Natural killer cell (primary cell): ENCODE data around the gene SLC38A3. TPM values are rescaled to one million over a fixed set of nuclear protein-coding genes. Genes with fewer than 3 reads are reported as not detected.
A peak's percentile ranks its signal among the peaks of the same experiment; 100 is the strongest.
"Not testable (repeated sequence)": the region's sequence is repeated elsewhere in the genome, so short reads cannot be mapped to it uniquely, and the experiment has no call there.

Source experiments
- ATAC-seq, 3 donors: fragments of 150-1000 bp in 2 of 3; fragments of 200-7000 bp in 1 of 3; cut with Tn5 transposase; 1 replicate in 1 of 3; 2 replicates in 2 of 3; pipeline ENCODE4 v1.10.0; 2021; ENCODE audit warnings: mild to moderate bottlenecking in 2 of 3, moderate library complexity in 2 of 3
- DNase-seq, 2 donors: peaks; one replicate each; pipeline versions ENCODE4 v3.0.0 to v3.0.0-alpha.2; 2013 to 2021; ENCODE audit warnings: mixed read lengths in 1 of 2
- H3K27ac ChIP-seq: one replicate; pipeline ENCODE4 v1.5.1; 2013; ENCODE audit warnings: mild to moderate bottlenecking, low read length
- H3K27me3 ChIP-seq: one replicate; pipeline ENCODE4 v1.6.1; 2013; ENCODE audit warnings: low read length; ENCODE audit not compliant: control insufficient read depth, insufficient read depth
- H3K36me3 ChIP-seq: one replicate; pipeline ENCODE4 v1.6.1; 2013; ENCODE audit warnings: low read length; ENCODE audit not compliant: control insufficient read depth, insufficient read depth
- H3K4me1 ChIP-seq: one replicate; pipeline ENCODE4 v1.6.1; 2013; ENCODE audit warnings: low read length; ENCODE audit not compliant: control insufficient read depth, insufficient read depth
- H3K4me3 ChIP-seq: one replicate; pipeline ENCODE4 v1.5.1; 2013; ENCODE audit warnings: low read length
- H3K9me3 ChIP-seq: one replicate; pipeline ENCODE4 v1.6.1; 2013; ENCODE audit warnings: low read length; ENCODE audit not compliant: control insufficient read depth, insufficient read depth
- H3K27ac Mint-ChIP-seq, 2 donors: one replicate each; pipeline ENCODE4 v1.8.0; 2022; ENCODE audit warnings: mild to moderate bottlenecking in 2 of 2, mixed read lengths in 2 of 2, moderate library complexity in 1 of 2
- H3K27me3 Mint-ChIP-seq, 2 donors: one replicate each; pipeline ENCODE4 v1.8.0; 2022; ENCODE audit warnings: low read depth in 2 of 2, mixed read lengths in 2 of 2
- H3K36me3 Mint-ChIP-seq: one replicate; pipeline ENCODE4 v1.8.0; 2022; ENCODE audit warnings: mixed read lengths
- H3K4me1 Mint-ChIP-seq, 2 donors: one replicate each; pipeline ENCODE4 v1.8.0; 2022; ENCODE audit warnings: mixed read lengths in 2 of 2
- H3K4me3 Mint-ChIP-seq: one replicate; pipeline ENCODE4 v1.8.0; 2022; ENCODE audit warnings: mild to moderate bottlenecking, moderate library complexity, mixed read lengths
- H3K9me3 Mint-ChIP-seq, 2 donors: one replicate each; pipeline ENCODE4 v1.8.0; 2022; ENCODE audit warnings: mixed read lengths in 2 of 2
- CTCF ChIP-seq: fragments of 200-600 bp; IDR thresholded peaks from one replicate; pipeline ENCODE4 v1.8.0; 2022; ENCODE audit warnings: antibody characterized with exemption
- WGBS: methylation state at CpG from one replicate; pipeline ENCODE4 v1.1.7; 2013; ENCODE audit warnings: missing lambda C conversion rate; ENCODE audit not compliant: insufficient coverage; 5-methylcytosine and 5-hydroxymethylcytosine counted together
- intact Hi-C: fragments of 100-400 bp; cut with micrococcal nuclease; formaldehyde crosslinking; loops from one replicate; pipeline ENCODE4 v1.14.2; 2022
- total RNA-seq, 4 donors: library from RNA; stranded (reverse); fragments of 120-200 nt in 1 of 4; gene quantifications; one replicate each; pipeline versions ENCODE4 v1.2.3 to v1.2.4, GENCODE V29; 2013 to 2022

The SLC38A3 gene
- total RNA-seq, 3 donors from 2014 or later (not counting 1 experiment from before 2014, with no cell fraction given): 0.82 TPM; not detected in 2

GRCh38 chr3:50210510-50211367 is 5.7 kb downstream of the SLC38A3 start:
- no peaks in the 10 kb centered on the region for H3K36me3 ChIP-seq
- WGBS: 91% methylated on average over 13 of the region's 13 CpGs
- no peaks in the 10 kb centered on the region for H3K9me3 Mint-ChIP-seq
- DNase-seq (no peak), ATAC-seq (no peak)
- TF ChIP-seq CTCF: no peak
- H3K4me1 ChIP-seq: peaks cover under 1% of the 10 kb centered on the region
- no peak overlapping the region for H3K4me3 Mint-ChIP-seq
- H3K27me3 Mint-ChIP-seq: peaks cover 0 to 24% of the 10 kb centered on the region in 2 donors
- no peak overlapping the region for H3K27ac Mint-ChIP-seq
- intact Hi-C loops: no loop called here
- no peaks in the 10 kb centered on the region for H3K9me3 ChIP-seq
- no peak overlapping the region for H3K4me3 ChIP-seq
- no peaks in the 10 kb centered on the region for H3K4me1 Mint-ChIP-seq
- H3K27me3 ChIP-seq: peaks cover 8% of the 10 kb centered on the region
- no peak overlapping the region for H3K27ac ChIP-seq
- no peaks in the 10 kb centered on the region for H3K36me3 Mint-ChIP-seq

GRCh38 chr3:50211368-50211717 is 6.3 kb downstream of the SLC38A3 start:
- H3K27ac ChIP-seq, H3K36me3 Mint-ChIP-seq, H3K27me3 ChIP-seq, ATAC-seq, H3K4me3 Mint-ChIP-seq, H3K9me3 ChIP-seq, H3K27ac Mint-ChIP-seq, H3K4me1 Mint-ChIP-seq, H3K36me3 ChIP-seq, H3K4me1 ChIP-seq, intact Hi-C loops, H3K9me3 Mint-ChIP-seq, DNase-seq, H3K4me3 ChIP-seq: not testable (repeated sequence)
- H3K27me3 Mint-ChIP-seq: peaks cover 0 to 22% of the 10 kb centered on the region in 2 donors
- WGBS: 96% methylated on average over 2 of the region's 5 CpGs

GRCh38 chr3:50211930-50212329 is 6.9 kb downstream of the SLC38A3 start:
- H3K4me1 Mint-ChIP-seq: no peaks in the 10 kb centered on the region
- WGBS: 66% methylated on average over 2 of the region's 2 CpGs
- H3K36me3 ChIP-seq: no peaks in the 10 kb centered on the region
- ATAC-seq (peak in 1 of 3 donors; percentile 41), DNase-seq (no peak)
- no peak overlapping the region for H3K27ac ChIP-seq
- H3K4me1 ChIP-seq: no peaks in the 10 kb centered on the region
- no peak for TF ChIP-seq CTCF
- no peak overlapping the region for H3K4me3 ChIP-seq
- no peaks in the 10 kb centered on the region for H3K9me3 Mint-ChIP-seq
- no peaks in the 10 kb centered on the region for H3K9me3 ChIP-seq
- H3K27me3 ChIP-seq: no peaks in the 10 kb centered on the region
- no peak overlapping the region for H3K27ac Mint-ChIP-seq
- no peaks in the 10 kb centered on the region for H3K36me3 Mint-ChIP-seq
- intact Hi-C loops: no loop called here
- peaks cover 0 to 16% of the 10 kb centered on the region in 2 donors for H3K27me3 Mint-ChIP-seq
- H3K4me3 Mint-ChIP-seq: no peak overlapping the region

DNA sequence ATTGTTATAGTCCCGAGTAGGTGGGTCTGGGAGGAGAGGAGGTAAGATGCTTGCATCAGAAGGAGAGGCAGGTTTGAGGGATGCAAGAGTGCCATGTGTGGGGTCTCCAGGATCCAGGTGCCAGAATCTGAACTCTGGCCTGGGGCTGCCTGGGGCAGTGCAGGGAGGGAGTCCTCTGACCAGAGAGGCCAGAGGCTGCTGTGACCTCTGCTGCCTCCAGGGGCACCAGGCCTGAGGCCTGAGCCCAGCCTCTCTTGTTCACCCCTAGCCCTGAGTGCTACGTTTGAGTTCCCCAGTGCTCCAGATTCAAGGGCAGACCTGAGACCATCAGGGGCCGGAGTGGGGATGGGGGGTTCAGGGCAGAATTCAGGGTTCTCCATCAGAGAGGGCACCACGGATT is 7.4 kb downstream of the SLC38A3 start:
- H3K4me1 ChIP-seq: no peaks in the 10 kb centered on the region
- no peak overlapping the region for H3K4me3 ChIP-seq
- Mint-ChIP-seq H3K4me3 (no peak overlapping the region), H3K9me3 (no peaks in the 10 kb centered on the region), H3K27ac (no peak overlapping the region), H3K27me3 (peaks cover 0 to 13% of the 10 kb centered on the region in 2 donors), H3K36me3 (no peaks in the 10 kb centered on the region), H3K4me1 (no peaks in the 10 kb centered on the region)
- no peaks in the 10 kb centered on the region for H3K36me3 ChIP-seq
- no peaks in the 10 kb centered on the region for H3K9me3 ChIP-seq
- no peak for ATAC-seq
- DNase-seq: no peak
- no peaks in the 10 kb centered on the region for H3K27me3 ChIP-seq
- TF ChIP-seq CTCF: no peak
- WGBS: 86% methylated on average over 4 of the region's 4 CpGs
- intact Hi-C loops: no loop called here
- no peak overlapping the region for H3K27ac ChIP-seq
